ENCODE results near the gene BRICD5. TPM values are rescaled to one million over a fixed set of nuclear protein-coding genes. Genes with fewer than 3 reads are reported as not detected.

The BRICD5 gene
- total RNA-seq, 4 donors from 2014 or later = 3.8 to 44.6 (median 12.0) TPM

GRCh38 chr16:2177101-2177500 is 33.6 kb downstream of the BRICD5 start:
- peaks cover 36 to 44% of the 10 kb centered on the region in 2 donors for H3K36me3 ChIP-seq
- 91 to 94% methylated on average over 18 of the region's 18 CpGs for WGBS, 2 donors
- TF ChIP-seq POLR2A (IDR thresholded peaks at IDR 0.05) = no peak
- TF ChIP-seq CTCF (IDR thresholded peaks at IDR 0.05) = no peak
- H3K9me3 ChIP-seq = no peaks in the 10 kb centered on the region
- H3K4me1 ChIP-seq = no peaks in the 10 kb centered on the region
- intact Hi-C loops (cut with DNase I) = no loop called here
- H3K27me3 ChIP-seq = no peaks in the 10 kb centered on the region
- no peak overlapping the region for H3K4me3 ChIP-seq (replicated peaks in 1 of 3)
- no peak overlapping the region for H3K27ac ChIP-seq
- no peak for DNase-seq

DNA sequence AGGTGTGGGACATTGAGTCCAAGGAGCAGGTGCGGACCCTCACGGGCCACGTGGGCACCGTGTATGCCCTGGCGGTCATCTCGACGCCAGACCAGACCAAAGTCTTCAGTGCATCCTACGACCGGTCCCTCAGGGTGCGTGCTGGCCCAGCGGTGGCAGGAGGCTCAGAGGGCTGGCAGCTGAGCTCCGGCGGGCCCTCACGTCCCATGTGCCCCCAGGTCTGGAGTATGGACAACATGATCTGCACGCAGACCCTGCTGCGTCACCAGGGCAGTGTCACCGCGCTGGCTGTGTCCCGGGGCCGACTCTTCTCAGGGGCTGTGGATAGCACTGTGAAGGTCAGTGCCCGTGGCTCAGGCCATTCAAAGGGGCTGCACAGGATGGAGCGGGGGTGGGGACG is 34.6 kb downstream of the BRICD5 start:
- H3K36me3 ChIP-seq = peaks cover 41 to 44% of the 10 kb centered on the region in 2 donors
- H3K4me1 ChIP-seq = no peaks in the 10 kb centered on the region
- no peak for DNase-seq
- no peak overlapping the region for H3K4me3 ChIP-seq (replicated peaks in 1 of 3)
- 89 to 94% methylated on average over 11 to 22 of the region's 23 CpGs for WGBS, 2 donors
- H3K27ac ChIP-seq = no peak overlapping the region
- intact Hi-C loops (cut with DNase I) = no loop called here
- no peaks in the 10 kb centered on the region for H3K9me3 ChIP-seq
- TF ChIP-seq POLR2A (IDR thresholded peaks at IDR 0.05) = no peak
- no peak for TF ChIP-seq CTCF (IDR thresholded peaks at IDR 0.05)
- H3K27me3 ChIP-seq = no peaks in the 10 kb centered on the region

- TF ChIP-seq POLR2A (IDR thresholded peaks at IDR 0.05) (no peak), CTCF (IDR thresholded peaks at IDR 0.05) (no peak)
- Histone ChIP-seq H3K4me1 (no peaks in the 10 kb centered on the region), H3K36me3 (peaks cover 41 to 44% of the 10 kb centered on the region in 2 donors), H3K27me3 (no peaks in the 10 kb centered on the region), H3K4me3 (replicated peaks in 1 of 3) (no peak overlapping the region), H3K27ac (no peak overlapping the region), H3K9me3 (no peaks in the 10 kb centered on the region)
- intact Hi-C loops (cut with DNase I) = no loop called here
- WGBS, 2 donors = 96 to 100% methylated on average over 3 to 5 of the region's 10 CpGs
- no peak for DNase-seq
These were observed 35.2 kb downstream of the BRICD5 start for GRCh38 chr16:2175454-2175853.

- intact Hi-C loops (cut with DNase I) = no loop called here
- H3K36me3 ChIP-seq = peaks cover 41 to 44% of the 10 kb centered on the region in 2 donors
- DNase-seq = no peak
These were observed 36.1 kb downstream of the BRICD5 start for GRCh38 chr16:2174396-2175131.

More at GRCh38 chr16:2174396-2175131, 36.1 kb downstream of the BRICD5 start:
- H3K27ac ChIP-seq = no peak overlapping the region
- no peaks in the 10 kb centered on the region for H3K9me3 ChIP-seq
- no peaks in the 10 kb centered on the region for H3K4me1 ChIP-seq
- H3K27me3 ChIP-seq = no peaks in the 10 kb centered on the region
- 95 to 97% methylated on average over 10 to 18 of the region's 21 CpGs for whole genome bisulfite sequencing, 2 donors
- H3K4me3 ChIP-seq (replicated peaks in 1 of 3) = no peak overlapping the region
- TF ChIP-seq CTCF (IDR thresholded peaks at IDR 0.05) (no peak), POLR2A (IDR thresholded peaks at IDR 0.05) (no peak)

Measured in thyroid gland (tissue), 4 donors.